ENCODE measurements around the gene STON1.

DNA sequence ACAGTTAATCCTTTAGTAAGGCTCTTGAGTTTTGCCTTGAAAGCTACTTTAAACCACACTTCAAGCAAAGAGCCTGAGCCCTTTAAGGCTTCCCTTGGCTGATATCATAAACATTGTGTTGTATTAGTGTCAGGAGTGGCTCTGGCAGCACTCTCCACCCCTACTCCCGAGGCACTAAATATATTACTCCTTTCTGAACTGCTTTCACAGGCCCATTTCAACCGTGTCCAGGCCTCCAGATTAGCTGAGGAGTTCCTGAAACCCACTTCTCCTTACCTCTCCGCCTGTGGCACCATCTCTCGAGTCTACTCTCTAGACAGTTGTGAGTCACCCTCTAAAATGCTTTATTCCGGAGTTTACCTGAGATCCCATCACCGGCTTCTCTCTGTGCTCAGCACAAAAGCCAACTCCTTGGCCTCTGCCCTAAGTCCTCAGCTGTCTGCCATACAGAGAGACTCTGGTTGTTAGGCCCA is 14.4 kb upstream of the STON1 start:
- TF ChIP-seq CSDC2 (CRISPR knock-in tag; IDR thresholded peaks at IDR 0.05) (no peak), ARNTL (CRISPR knock-in tag; IDR thresholded peaks at IDR 0.05; ENCODE audit: borderline replicate concordance, low read depth) (no peak), OSR1 (CRISPR knock-in tag; IDR thresholded peaks at IDR 0.05) (no peak), ZNF8 (CRISPR knock-in tag; IDR thresholded peaks at IDR 0.05) (no peak), ZFP30 (CRISPR knock-in tag; IDR thresholded peaks at IDR 0.05) (no peak), ZFP3 (CRISPR knock-in tag; IDR thresholded peaks at IDR 0.05) (no peak), SNAI2 (CRISPR knock-in tag; IDR thresholded peaks at IDR 0.05) (no peak), ZC3H10 (CRISPR knock-in tag; IDR thresholded peaks at IDR 0.05) (no peak), GLIS3 (CRISPR knock-in tag; IDR thresholded peaks at IDR 0.05) (no peak), ZNF565 (CRISPR knock-in tag; conservative IDR thresholded peaks at IDR 0.05; ENCODE audit: low read depth) (no peak)
- TF ChIP-seq, protein P1, sequence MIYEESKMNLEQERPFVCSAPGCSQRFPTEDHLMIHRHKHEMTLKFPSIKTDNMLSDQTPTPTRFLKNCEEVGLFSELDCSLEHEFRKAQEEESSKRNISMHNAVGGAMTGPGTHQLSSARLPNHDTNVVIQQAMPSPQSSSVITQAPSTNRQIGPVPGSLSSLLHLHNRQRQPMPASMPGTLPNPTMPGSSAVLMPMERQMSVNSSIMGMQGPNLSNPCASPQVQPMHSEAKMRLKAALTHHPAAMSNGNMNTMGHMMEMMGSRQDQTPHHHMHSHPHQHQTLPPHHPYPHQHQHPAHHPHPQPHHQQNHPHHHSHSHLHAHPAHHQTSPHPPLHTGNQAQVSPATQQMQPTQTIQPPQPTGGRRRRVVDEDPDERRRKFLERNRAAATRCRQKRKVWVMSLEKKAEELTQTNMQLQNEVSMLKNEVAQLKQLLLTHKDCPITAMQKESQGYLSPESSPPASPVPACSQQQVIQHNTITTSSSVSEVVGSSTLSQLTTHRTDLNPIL (CRISPR knock-in tag; IDR thresholded peaks at IDR 0.05; ENCODE audit: low read depth): no peak
- TF ChIP-seq, protein P2, sequence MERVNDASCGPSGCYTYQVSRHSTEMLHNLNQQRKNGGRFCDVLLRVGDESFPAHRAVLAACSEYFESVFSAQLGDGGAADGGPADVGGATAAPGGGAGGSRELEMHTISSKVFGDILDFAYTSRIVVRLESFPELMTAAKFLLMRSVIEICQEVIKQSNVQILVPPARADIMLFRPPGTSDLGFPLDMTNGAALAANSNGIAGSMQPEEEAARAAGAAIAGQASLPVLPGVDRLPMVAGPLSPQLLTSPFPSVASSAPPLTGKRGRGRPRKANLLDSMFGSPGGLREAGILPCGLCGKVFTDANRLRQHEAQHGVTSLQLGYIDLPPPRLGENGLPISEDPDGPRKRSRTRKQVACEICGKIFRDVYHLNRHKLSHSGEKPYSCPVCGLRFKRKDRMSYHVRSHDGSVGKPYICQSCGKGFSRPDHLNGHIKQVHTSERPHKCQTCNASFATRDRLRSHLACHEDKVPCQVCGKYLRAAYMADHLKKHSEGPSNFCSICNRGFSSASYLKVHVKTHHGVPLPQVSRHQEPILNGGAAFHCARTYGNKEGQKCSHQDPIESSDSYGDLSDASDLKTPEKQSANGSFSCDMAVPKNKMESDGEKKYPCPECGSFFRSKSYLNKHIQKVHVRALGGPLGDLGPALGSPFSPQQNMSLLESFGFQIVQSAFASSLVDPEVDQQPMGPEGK (CRISPR knock-in tag; IDR thresholded peaks at IDR 0.05; ENCODE audit: borderline replicate concordance): no peak

All from SK-N-SH treated with all-trans-retinoic acid at 6 μM for 48 hours (cell line).